K562 (cell line): ENCODE results near the gene TENT4A.

ENCODE experiments used
- E2F3 ChIP-seq: fragments of 250-450 bp; sonication (Bioruptor Pico); IDR thresholded peaks from 2 replicates; pipeline ENCODE4 v1.4.0; 2020; ENCODE audit warnings: mild to moderate bottlenecking
- L3MBTL2 ChIP-seq: fragments of 450-650 bp; IDR thresholded peaks from 2 replicates; pipeline ENCODE4 v1.6.1; 2016; ENCODE audit warnings: mild to moderate bottlenecking, moderate library complexity
- TF ChIP-seq, protein P1 (sequence below): fragments of 150-350 bp; conservative IDR thresholded peaks from 2 replicates; pipeline ENCODE4 v1.6.1; 2014; ENCODE audit warnings: low read length

DNA sequence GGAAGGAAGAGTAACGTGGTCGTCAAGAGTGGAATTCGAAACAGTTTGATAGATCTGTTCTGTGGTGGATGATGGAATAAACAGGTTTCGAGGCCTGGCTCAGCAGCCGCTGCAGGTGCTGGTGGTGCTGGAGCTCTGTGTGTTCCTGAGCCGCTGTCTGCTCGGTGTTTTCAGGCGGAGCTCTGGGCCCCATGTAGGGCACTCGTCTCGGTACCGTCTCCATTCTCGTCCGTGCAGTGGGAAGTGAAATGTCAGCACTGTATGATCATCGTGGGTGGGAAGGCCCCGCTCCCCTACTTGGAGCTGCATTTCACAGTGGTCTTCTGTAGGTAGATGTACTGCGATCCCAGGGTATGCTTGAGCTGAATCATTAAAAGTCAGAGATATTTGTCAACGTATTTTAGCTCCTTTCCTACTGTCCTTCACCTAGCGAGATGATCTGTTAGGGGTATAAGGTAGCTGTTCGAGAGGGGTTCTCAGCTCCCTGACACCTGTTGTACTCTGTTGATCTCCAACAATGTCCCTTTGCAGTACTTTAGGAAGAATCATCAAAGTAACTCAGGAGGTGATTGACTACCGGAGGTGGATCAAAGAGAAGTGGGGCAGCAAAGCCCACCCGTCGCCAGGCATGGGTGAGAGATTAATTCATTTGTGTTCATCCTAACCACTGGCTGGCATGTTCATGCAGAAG is 35.9 kb downstream of the TENT4A start:
- TF ChIP-seq, protein P1, sequence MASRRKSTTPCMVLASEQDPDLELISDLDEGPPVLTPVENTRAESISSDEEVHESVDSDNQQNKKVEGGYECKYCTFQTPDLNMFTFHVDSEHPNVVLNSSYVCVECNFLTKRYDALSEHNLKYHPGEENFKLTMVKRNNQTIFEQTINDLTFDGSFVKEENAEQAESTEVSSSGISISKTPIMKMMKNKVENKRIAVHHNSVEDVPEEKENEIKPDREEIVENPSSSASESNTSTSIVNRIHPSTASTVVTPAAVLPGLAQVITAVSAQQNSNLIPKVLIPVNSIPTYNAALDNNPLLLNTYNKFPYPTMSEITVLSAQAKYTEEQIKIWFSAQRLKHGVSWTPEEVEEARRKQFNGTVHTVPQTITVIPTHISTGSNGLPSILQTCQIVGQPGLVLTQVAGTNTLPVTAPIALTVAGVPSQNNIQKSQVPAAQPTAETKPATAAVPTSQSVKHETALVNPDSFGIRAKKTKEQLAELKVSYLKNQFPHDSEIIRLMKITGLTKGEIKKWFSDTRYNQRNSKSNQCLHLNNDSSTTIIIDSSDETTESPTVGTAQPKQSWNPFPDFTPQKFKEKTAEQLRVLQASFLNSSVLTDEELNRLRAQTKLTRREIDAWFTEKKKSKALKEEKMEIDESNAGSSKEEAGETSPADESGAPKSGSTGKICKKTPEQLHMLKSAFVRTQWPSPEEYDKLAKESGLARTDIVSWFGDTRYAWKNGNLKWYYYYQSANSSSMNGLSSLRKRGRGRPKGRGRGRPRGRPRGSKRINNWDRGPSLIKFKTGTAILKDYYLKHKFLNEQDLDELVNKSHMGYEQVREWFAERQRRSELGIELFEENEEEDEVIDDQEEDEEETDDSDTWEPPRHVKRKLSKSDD = no peak
- no peak for TF ChIP-seq E2F3 (CRISPR knock-in tag)
- TF ChIP-seq L3MBTL2 = no peak
